ENCODE data around the gene ABCB8.

DNA sequence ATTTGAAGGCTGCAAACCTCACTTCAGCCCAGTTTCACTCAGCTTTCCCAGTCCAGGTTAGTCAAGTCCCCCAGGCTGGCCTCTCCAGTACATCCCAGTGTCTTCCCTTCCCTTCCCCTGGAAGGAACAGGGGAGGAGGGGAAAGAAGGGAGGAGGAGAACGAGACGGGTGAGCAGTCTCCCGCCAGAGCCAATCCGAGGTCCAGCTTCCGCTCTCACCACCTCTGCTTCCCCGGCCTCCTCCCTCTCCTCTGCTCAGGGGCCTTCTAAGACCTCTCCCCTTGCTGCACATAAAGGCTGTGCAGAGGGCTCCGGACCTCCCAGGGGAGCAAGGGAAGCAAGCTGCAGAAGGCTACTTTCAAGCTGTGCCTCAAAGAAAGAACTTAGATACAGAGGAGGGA lies 8.0 kb upstream of the ABCB8 start:
- TF ChIP-seq CTCF (conservative IDR thresholded peaks at IDR 0.05; ENCODE audit: low read length) = no peak
- no peak for TF ChIP-seq EZH2phosphoT487 (IDR thresholded peaks at IDR 0.05; ENCODE audit: borderline replicate concordance)
